WTC11 (cell line): ENCODE data around the gene DCBLD2.

Experiments used
- CREB1 ChIP-seq: sonication (generic); formaldehyde crosslinking; IDR thresholded peaks from 2 replicates; pipeline ENCODE4 v1.8.0; 2023; ENCODE audit warnings: mild to moderate bottlenecking, missing genetic modification reagents
- JUN ChIP-seq: sonication (generic); formaldehyde crosslinking; IDR thresholded peaks from 2 replicates; pipeline ENCODE4 v1.8.0; 2023; ENCODE audit warnings: mild to moderate bottlenecking, missing genetic modification reagents
- KAT7 ChIP-seq: sonication (generic); formaldehyde crosslinking; IDR thresholded peaks from 2 replicates; pipeline ENCODE4 v1.8.1; 2023; ENCODE audit warnings: missing genetic modification reagents, mild to moderate bottlenecking, borderline replicate concordance
- NFATC4 ChIP-seq: fragments of 250-450 bp; sonication (Bioruptor Pico); IDR thresholded peaks from 2 replicates; pipeline ENCODE4 v1.9.0; 2021; ENCODE audit warnings: mild to moderate bottlenecking
- NR2C2 ChIP-seq: sonication (generic); formaldehyde crosslinking; IDR thresholded peaks from 2 replicates; pipeline ENCODE4 v1.8.0; 2022; ENCODE audit warnings: mild to moderate bottlenecking, missing genetic modification reagents
- SP1 ChIP-seq: sonication (generic); formaldehyde crosslinking; conservative IDR thresholded peaks from 2 replicates; pipeline ENCODE4 v1.8.1; 2022; ENCODE audit warnings: missing genetic modification reagents
- TEAD4 ChIP-seq: sonication (generic); formaldehyde crosslinking; IDR thresholded peaks from 2 replicates; pipeline ENCODE4 v1.8.0; 2022; ENCODE audit warnings: mild to moderate bottlenecking, missing genetic modification reagents
- TF ChIP-seq, protein P1 (sequence below): sonication (generic); formaldehyde crosslinking; conservative IDR thresholded peaks from 2 replicates; pipeline ENCODE4 v1.8.1; 2022; ENCODE audit warnings: mild to moderate bottlenecking, missing genetic modification reagents
- TF ChIP-seq, protein P2 (sequence below): fragments of 200-600 bp; IDR thresholded peaks from 2 replicates; pipeline ENCODE4 v1.8.0; 2022; ENCODE audit warnings: antibody characterized with exemption
- TF ChIP-seq, protein P3 (sequence below): sonication (generic); formaldehyde crosslinking; IDR thresholded peaks from 2 replicates; pipeline ENCODE4 v1.8.1; 2022; ENCODE audit warnings: low read depth, missing genetic modification reagents, borderline replicate concordance
- TF ChIP-seq, protein P4 (sequence below): fragments of 250-450 bp; sonication (Bioruptor Pico); IDR thresholded peaks from 2 replicates; pipeline ENCODE4 v1.9.0; 2021; ENCODE audit warnings: mild to moderate bottlenecking, borderline replicate concordance
- TF ChIP-seq, protein P5 (sequence below): sonication (generic); formaldehyde crosslinking; conservative IDR thresholded peaks from 2 replicates; pipeline ENCODE4 v1.8.1; 2023; ENCODE audit warnings: mild to moderate bottlenecking, low read depth, missing genetic modification reagents, moderate library complexity
- TF ChIP-seq, protein P6 (sequence below): fragments of 250-450 bp; sonication (Bioruptor Pico); conservative IDR thresholded peaks from 2 replicates; pipeline ENCODE4 v1.9.0; 2021; ENCODE audit warnings: mild to moderate bottlenecking

DNA sequence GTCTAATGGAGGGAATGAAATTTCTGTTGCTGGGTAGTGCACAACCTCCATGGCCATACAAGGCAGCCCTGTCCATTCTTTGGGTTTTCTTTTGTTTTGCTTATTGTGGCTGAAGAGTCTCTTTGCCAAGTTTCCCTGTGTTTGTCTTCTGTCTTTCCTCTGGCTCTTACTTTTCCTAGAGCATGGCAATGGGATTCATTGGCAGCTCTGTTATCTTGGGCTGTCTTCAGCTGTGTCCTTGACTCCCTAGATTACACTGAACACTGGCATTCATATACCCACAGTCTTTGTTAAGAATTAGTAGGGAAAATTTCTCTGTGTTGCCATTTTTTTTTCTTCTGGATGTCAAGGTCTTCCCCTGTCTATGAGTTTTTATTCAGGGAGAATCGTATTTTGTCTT, 16.1 kb upstream of the DCBLD2 start:
- TF ChIP-seq, protein P1, sequence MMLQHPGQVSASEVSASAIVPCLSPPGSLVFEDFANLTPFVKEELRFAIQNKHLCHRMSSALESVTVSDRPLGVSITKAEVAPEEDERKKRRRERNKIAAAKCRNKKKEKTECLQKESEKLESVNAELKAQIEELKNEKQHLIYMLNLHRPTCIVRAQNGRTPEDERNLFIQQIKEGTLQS (CRISPR knock-in tag) = no peak
- TF ChIP-seq CREB1 (CRISPR knock-in tag) (no peak), KAT7 (CRISPR knock-in tag) (no peak), SP1 (CRISPR knock-in tag) (no peak), JUN (CRISPR knock-in tag) (no peak), NR2C2 (no peak), TEAD4 (CRISPR knock-in tag) (no peak), NFATC4 (CRISPR knock-in tag) (no peak)
- TF ChIP-seq, protein P2, sequence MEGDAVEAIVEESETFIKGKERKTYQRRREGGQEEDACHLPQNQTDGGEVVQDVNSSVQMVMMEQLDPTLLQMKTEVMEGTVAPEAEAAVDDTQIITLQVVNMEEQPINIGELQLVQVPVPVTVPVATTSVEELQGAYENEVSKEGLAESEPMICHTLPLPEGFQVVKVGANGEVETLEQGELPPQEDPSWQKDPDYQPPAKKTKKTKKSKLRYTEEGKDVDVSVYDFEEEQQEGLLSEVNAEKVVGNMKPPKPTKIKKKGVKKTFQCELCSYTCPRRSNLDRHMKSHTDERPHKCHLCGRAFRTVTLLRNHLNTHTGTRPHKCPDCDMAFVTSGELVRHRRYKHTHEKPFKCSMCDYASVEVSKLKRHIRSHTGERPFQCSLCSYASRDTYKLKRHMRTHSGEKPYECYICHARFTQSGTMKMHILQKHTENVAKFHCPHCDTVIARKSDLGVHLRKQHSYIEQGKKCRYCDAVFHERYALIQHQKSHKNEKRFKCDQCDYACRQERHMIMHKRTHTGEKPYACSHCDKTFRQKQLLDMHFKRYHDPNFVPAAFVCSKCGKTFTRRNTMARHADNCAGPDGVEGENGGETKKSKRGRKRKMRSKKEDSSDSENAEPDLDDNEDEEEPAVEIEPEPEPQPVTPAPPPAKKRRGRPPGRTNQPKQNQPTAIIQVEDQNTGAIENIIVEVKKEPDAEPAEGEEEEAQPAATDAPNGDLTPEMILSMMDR = no peak
- TF ChIP-seq, protein P3, sequence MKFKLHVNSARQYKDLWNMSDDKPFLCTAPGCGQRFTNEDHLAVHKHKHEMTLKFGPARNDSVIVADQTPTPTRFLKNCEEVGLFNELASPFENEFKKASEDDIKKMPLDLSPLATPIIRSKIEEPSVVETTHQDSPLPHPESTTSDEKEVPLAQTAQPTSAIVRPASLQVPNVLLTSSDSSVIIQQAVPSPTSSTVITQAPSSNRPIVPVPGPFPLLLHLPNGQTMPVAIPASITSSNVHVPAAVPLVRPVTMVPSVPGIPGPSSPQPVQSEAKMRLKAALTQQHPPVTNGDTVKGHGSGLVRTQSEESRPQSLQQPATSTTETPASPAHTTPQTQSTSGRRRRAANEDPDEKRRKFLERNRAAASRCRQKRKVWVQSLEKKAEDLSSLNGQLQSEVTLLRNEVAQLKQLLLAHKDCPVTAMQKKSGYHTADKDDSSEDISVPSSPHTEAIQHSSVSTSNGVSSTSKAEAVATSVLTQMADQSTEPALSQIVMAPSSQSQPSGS (CRISPR knock-in tag) = no peak
- TF ChIP-seq, protein P4, sequence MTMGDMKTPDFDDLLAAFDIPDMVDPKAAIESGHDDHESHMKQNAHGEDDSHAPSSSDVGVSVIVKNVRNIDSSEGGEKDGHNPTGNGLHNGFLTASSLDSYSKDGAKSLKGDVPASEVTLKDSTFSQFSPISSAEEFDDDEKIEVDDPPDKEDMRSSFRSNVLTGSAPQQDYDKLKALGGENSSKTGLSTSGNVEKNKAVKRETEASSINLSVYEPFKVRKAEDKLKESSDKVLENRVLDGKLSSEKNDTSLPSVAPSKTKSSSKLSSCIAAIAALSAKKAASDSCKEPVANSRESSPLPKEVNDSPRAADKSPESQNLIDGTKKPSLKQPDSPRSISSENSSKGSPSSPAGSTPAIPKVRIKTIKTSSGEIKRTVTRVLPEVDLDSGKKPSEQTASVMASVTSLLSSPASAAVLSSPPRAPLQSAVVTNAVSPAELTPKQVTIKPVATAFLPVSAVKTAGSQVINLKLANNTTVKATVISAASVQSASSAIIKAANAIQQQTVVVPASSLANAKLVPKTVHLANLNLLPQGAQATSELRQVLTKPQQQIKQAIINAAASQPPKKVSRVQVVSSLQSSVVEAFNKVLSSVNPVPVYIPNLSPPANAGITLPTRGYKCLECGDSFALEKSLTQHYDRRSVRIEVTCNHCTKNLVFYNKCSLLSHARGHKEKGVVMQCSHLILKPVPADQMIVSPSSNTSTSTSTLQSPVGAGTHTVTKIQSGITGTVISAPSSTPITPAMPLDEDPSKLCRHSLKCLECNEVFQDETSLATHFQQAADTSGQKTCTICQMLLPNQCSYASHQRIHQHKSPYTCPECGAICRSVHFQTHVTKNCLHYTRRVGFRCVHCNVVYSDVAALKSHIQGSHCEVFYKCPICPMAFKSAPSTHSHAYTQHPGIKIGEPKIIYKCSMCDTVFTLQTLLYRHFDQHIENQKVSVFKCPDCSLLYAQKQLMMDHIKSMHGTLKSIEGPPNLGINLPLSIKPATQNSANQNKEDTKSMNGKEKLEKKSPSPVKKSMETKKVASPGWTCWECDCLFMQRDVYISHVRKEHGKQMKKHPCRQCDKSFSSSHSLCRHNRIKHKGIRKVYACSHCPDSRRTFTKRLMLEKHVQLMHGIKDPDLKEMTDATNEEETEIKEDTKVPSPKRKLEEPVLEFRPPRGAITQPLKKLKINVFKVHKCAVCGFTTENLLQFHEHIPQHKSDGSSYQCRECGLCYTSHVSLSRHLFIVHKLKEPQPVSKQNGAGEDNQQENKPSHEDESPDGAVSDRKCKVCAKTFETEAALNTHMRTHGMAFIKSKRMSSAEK (CRISPR knock-in tag) = no peak
- TF ChIP-seq, protein P5, sequence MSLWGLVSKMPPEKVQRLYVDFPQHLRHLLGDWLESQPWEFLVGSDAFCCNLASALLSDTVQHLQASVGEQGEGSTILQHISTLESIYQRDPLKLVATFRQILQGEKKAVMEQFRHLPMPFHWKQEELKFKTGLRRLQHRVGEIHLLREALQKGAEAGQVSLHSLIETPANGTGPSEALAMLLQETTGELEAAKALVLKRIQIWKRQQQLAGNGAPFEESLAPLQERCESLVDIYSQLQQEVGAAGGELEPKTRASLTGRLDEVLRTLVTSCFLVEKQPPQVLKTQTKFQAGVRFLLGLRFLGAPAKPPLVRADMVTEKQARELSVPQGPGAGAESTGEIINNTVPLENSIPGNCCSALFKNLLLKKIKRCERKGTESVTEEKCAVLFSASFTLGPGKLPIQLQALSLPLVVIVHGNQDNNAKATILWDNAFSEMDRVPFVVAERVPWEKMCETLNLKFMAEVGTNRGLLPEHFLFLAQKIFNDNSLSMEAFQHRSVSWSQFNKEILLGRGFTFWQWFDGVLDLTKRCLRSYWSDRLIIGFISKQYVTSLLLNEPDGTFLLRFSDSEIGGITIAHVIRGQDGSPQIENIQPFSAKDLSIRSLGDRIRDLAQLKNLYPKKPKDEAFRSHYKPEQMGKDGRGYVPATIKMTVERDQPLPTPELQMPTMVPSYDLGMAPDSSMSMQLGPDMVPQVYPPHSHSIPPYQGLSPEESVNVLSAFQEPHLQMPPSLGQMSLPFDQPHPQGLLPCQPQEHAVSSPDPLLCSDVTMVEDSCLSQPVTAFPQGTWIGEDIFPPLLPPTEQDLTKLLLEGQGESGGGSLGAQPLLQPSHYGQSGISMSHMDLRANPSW (CRISPR knock-in tag) = no peak
- TF ChIP-seq, protein P6, sequence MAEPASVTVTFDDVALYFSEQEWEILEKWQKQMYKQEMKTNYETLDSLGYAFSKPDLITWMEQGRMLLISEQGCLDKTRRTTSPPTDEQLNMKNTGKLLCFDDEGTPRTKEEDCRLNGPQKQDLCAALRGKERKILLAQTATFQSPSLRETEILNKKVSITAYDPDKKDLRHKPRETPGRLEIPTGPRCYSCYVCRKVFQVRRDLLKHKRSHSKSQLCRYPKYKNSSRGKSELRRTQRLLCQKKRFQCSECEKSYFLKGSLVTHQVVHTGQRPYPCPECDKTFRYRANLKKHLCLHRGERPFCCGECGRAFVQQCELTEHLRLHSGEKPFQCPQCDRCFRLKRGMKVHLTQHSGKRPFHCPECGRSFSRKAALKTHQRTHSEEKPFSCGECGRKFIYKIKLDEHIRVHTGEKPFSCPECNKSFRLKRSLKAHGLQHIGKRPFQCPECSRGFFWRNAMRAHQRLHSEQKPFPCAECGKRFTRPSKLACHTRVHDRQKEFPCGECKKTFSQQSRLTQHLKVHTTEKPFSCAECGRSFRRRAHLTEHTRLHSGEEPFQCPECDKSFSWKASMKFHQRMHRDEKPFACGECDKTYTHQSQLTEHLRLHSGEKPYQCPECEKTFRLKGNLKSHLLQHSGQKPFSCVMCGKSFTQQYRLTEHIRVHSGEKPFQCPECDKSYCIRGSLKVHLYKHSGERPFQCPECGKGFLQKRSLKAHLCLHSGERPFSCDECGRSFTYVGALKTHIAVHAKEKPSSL (CRISPR knock-in tag) = no peak
